GM12892 (cell line): ENCODE measurements around the gene NFATC1.

Experiments used
- POLR2A ChIP-seq: IDR thresholded peaks from 2 replicates; pipeline ENCODE4 v1.6.1; 2011; ENCODE audit warnings: low read depth, low read length, control low read depth
- TAF1 ChIP-seq: IDR thresholded peaks from 2 replicates; pipeline ENCODE4 v1.6.1; 2011; ENCODE audit warnings: low read depth, mild to moderate bottlenecking, control low read depth, low read length, borderline replicate concordance

GRCh38 chr18:79442508-79443221 is 46.9 kb downstream of the NFATC1 start:
- no peak for TF ChIP-seq POLR2A
- TF ChIP-seq TAF1 = no peak
